Measurements from ENCODE around the gene RABL6.

Gene RABL6

GRCh38 chr9:136808075-136808805, 492 bp downstream of the RABL6 start:
- TF ChIP-seq, protein P1, sequence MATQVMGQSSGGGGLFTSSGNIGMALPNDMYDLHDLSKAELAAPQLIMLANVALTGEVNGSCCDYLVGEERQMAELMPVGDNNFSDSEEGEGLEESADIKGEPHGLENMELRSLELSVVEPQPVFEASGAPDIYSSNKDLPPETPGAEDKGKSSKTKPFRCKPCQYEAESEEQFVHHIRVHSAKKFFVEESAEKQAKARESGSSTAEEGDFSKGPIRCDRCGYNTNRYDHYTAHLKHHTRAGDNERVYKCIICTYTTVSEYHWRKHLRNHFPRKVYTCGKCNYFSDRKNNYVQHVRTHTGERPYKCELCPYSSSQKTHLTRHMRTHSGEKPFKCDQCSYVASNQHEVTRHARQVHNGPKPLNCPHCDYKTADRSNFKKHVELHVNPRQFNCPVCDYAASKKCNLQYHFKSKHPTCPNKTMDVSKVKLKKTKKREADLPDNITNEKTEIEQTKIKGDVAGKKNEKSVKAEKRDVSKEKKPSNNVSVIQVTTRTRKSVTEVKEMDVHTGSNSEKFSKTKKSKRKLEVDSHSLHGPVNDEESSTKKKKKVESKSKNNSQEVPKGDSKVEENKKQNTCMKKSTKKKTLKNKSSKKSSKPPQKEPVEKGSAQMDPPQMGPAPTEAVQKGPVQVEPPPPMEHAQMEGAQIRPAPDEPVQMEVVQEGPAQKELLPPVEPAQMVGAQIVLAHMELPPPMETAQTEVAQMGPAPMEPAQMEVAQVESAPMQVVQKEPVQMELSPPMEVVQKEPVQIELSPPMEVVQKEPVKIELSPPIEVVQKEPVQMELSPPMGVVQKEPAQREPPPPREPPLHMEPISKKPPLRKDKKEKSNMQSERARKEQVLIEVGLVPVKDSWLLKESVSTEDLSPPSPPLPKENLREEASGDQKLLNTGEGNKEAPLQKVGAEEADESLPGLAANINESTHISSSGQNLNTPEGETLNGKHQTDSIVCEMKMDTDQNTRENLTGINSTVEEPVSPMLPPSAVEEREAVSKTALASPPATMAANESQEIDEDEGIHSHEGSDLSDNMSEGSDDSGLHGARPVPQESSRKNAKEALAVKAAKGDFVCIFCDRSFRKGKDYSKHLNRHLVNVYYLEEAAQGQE (IDR thresholded peaks at IDR 0.05; ENCODE audit: insufficient read depth in 1 of 2, low read depth in 2 of 2, low read length in 2 of 2) = no peak
- TF ChIP-seq SIN3A (IDR thresholded peaks at IDR 0.05; ENCODE audit: borderline replicate concordance, insufficient read depth, low read length) = no peak
- no peak for TF ChIP-seq FOXP2 (optimal IDR thresholded peaks at IDR 0.05; ENCODE audit: borderline replicate concordance, extremely low read depth, extremely low read length, insufficient read depth)
- TF ChIP-seq POLR2AphosphoS5 (IDR thresholded peaks at IDR 0.05; ENCODE audit: low read depth, low read length) = no peak
- no peak for TF ChIP-seq TAF1 (IDR thresholded peaks at IDR 0.05; ENCODE audit: borderline replicate concordance, insufficient read depth, low read length)

- TF ChIP-seq POLR2AphosphoS5 (IDR thresholded peaks at IDR 0.05; ENCODE audit: low read depth, low read length) (no peak), SIN3A (IDR thresholded peaks at IDR 0.05; ENCODE audit: borderline replicate concordance, insufficient read depth, low read length) (no peak), TAF1 (IDR thresholded peaks at IDR 0.05; ENCODE audit: borderline replicate concordance, insufficient read depth, low read length) (no peak), FOXP2 (optimal IDR thresholded peaks at IDR 0.05; ENCODE audit: borderline replicate concordance, extremely low read depth, extremely low read length, insufficient read depth) (no peak)
- TF ChIP-seq, protein P1 (IDR thresholded peaks at IDR 0.05; ENCODE audit: insufficient read depth in 1 of 2, low read depth in 2 of 2, low read length in 2 of 2) = no peak
Measured at GRCh38 chr9:136808806-136809158, 1.0 kb downstream of the RABL6 start.

DNA sequence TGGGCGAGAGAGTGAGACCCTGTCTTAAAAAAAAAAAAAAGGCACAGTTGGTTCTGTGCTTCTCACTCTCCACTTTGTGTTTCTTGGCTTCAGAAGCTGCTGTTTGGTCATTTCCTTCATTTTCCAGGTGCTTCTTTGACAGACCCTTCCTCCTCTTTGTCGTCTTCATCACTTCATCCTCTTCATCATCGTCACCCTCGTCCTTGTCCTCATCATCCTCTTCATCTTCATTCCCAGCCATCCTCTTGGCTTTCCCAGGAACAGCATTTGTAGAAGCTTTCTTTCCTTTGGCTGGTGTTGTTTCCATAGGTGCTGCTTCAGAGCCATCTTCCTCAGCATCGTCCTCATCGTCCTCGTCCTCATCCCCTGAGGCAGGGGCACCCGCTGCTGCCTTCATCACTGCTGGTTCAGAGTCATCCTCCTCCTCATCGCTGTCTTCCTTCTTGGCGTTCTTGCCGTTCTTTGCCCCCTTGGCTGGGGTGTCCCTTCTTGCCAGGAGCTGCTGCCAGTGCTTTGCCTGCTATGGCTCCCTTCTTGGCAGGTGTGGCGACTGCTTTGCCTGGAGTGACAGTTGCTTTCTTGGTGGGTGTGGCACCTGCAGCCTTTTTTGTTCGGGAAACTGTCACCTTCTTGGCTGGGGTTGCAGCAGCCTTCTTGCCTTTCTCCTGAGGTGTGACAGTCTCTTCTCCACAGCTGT, 7.1 kb downstream of the RABL6 start:
- TF ChIP-seq, protein P1 (IDR thresholded peaks at IDR 0.05; ENCODE audit: insufficient read depth in 1 of 2, low read depth in 2 of 2, low read length in 2 of 2) = no peak
- TF ChIP-seq POLR2AphosphoS5 (IDR thresholded peaks at IDR 0.05; ENCODE audit: low read depth, low read length) (no peak), TAF1 (IDR thresholded peaks at IDR 0.05; ENCODE audit: borderline replicate concordance, insufficient read depth, low read length) (no peak), FOXP2 (optimal IDR thresholded peaks at IDR 0.05; ENCODE audit: borderline replicate concordance, extremely low read depth, extremely low read length, insufficient read depth) (no peak), SIN3A (IDR thresholded peaks at IDR 0.05; ENCODE audit: borderline replicate concordance, insufficient read depth, low read length) (no peak)

DNA sequence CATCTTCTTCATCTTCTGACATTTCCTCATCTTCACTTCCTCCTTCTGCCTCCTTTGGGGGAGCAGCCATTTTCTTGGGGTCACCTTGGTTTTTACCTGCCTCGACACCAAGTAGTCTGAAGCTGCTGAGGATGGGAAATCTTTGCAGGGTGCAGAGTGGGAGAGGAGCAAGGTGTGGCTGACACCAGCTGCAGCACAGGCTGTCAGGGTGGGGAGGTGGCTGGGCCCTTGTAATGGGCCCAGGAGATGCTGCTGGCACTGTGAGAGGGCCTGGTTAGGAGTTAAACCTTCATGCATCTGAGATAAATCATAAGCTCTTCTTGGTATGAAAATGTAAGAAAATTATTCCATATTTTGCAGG, 7.7 kb downstream of the RABL6 start:
- TF ChIP-seq TAF1 (IDR thresholded peaks at IDR 0.05; ENCODE audit: borderline replicate concordance, insufficient read depth, low read length) (no peak), SIN3A (IDR thresholded peaks at IDR 0.05; ENCODE audit: borderline replicate concordance, insufficient read depth, low read length) (no peak)

GRCh38 chr9:136820971-136821825, 13.4 kb downstream of the RABL6 start:
- TF ChIP-seq FOXP2 (optimal IDR thresholded peaks at IDR 0.05; ENCODE audit: borderline replicate concordance, extremely low read depth, extremely low read length, insufficient read depth) (no peak), POLR2AphosphoS5 (IDR thresholded peaks at IDR 0.05; ENCODE audit: low read depth, low read length) (no peak), SIN3A (IDR thresholded peaks at IDR 0.05; ENCODE audit: borderline replicate concordance, insufficient read depth, low read length) (no peak), TAF1 (IDR thresholded peaks at IDR 0.05; ENCODE audit: borderline replicate concordance, insufficient read depth, low read length) (no peak)
- TF ChIP-seq, protein P1 (IDR thresholded peaks at IDR 0.05; ENCODE audit: insufficient read depth in 1 of 2, low read depth in 2 of 2, low read length in 2 of 2) = no peak

Data from PFSK-1 (cell line).